GM23248 (cell line): ENCODE data around the gene COL27A1. TPM values are rescaled to one million over a fixed set of nuclear protein-coding genes. Genes with fewer than 3 reads are reported as not detected.

Source experiments
- DNase-seq: peaks from one replicate; pipeline ENCODE4 v3.0.0-alpha.2; 2015
- H2AFZ ChIP-seq: fragments of 200-600 bp; sonication (generic); 2 replicates; pipeline ENCODE4 v1.6.1; 2016; ENCODE audit warnings: antibody characterized with exemption
- H3F3A ChIP-seq: fragments of 200-600 bp; sonication (generic); 2 replicates; pipeline ENCODE4 v1.6.1; 2016; ENCODE audit warnings: mild to moderate bottlenecking, antibody characterized with exemption, mixed run types; ENCODE audit not compliant: insufficient read depth
- H3K27ac ChIP-seq: fragments of 200-600 bp; sonication (generic); 2 replicates; pipeline ENCODE4 v1.5.1; 2016; ENCODE audit warnings: mild to moderate bottlenecking
- H3K27me3 ChIP-seq: fragments of 200-600 bp; sonication (generic); replicated peaks from 2 replicates; pipeline ENCODE4 v1.6.1; 2016; ENCODE audit warnings: mild to moderate bottlenecking; ENCODE audit not compliant: insufficient read depth
- H3K36me3 ChIP-seq: fragments of 200-600 bp; sonication (generic); 2 replicates; pipeline ENCODE4 v1.6.1; 2016; ENCODE audit warnings: low read depth, mild to moderate bottlenecking
- H3K4me1 ChIP-seq: fragments of 200-600 bp; sonication (generic); 2 replicates; pipeline ENCODE4 v1.6.1; 2016; ENCODE audit warnings: mild to moderate bottlenecking; ENCODE audit not compliant: insufficient read depth
- H3K4me2 ChIP-seq: fragments of 200-600 bp; sonication (generic); one replicate; pipeline ENCODE4 v1.6.1; 2016; ENCODE audit warnings: mild to moderate bottlenecking; ENCODE audit not compliant: unreplicated experiment
- H3K4me3 ChIP-seq: fragments of 200-600 bp; sonication (generic); 2 replicates; pipeline ENCODE4 v1.5.1; 2016; ENCODE audit warnings: mild to moderate bottlenecking
- H3K79me2 ChIP-seq: fragments of 200-600 bp; sonication (generic); 2 replicates; pipeline ENCODE4 v1.6.1; 2016; ENCODE audit warnings: mild to moderate bottlenecking; ENCODE audit not compliant: insufficient read depth
- H3K9ac ChIP-seq: fragments of 200-600 bp; sonication (generic); 2 replicates; pipeline ENCODE4 v1.6.1; 2016; ENCODE audit warnings: mild to moderate bottlenecking
- H3K9me2 ChIP-seq: fragments of 200-600 bp; sonication (generic); 2 replicates; pipeline ENCODE4 v1.6.1; 2016; ENCODE audit warnings: mixed run types, mild to moderate bottlenecking, moderate library complexity; ENCODE audit not compliant: insufficient read depth
- H3K9me3 ChIP-seq: fragments of 200-600 bp; sonication (generic); one replicate; pipeline ENCODE4 v1.6.1; 2017; ENCODE audit warnings: low read depth
- H4K20me1 ChIP-seq: fragments of 200-600 bp; sonication (generic); 2 replicates; pipeline ENCODE4 v1.6.0; 2016; ENCODE audit not compliant: insufficient read depth
- EZH2 ChIP-seq: fragments of 200-600 bp; sonication (generic); IDR thresholded peaks from 2 replicates; pipeline ENCODE4 v1.6.1; 2018; ENCODE audit warnings: antibody characterized with exemption, mild to moderate bottlenecking; ENCODE audit not compliant: insufficient read depth, poor library complexity, severe bottlenecking
- EZH2phosphoT487 ChIP-seq: fragments of 200-600 bp; sonication (generic); IDR thresholded peaks from 2 replicates; pipeline ENCODE4 v1.6.1; 2018; ENCODE audit warnings: antibody characterized with exemption, moderate library complexity, mild to moderate bottlenecking, low read depth; ENCODE audit not compliant: insufficient read depth
- WGBS, 2 experiments: methylation state at CpG; one replicate each; pipeline ENCODE4 v1.1.6; 2015 to 2017; ENCODE audit warnings: low lambda C conversion rate in 2 of 2, low coverage in 1 of 2; ENCODE audit errors: missing lambda C conversion rate in 2 of 2; 5-methylcytosine and 5-hydroxymethylcytosine counted together
- in situ Hi-C: fragments of 300-500 bp; cut with MboI; formaldehyde crosslinking; loops from 2 replicates; pipeline ENCODE4 v1.15.0; 2020
- polyA plus RNA-seq: library from polyadenylated mRNA; unstranded; fragments of >200 nt; fragmentation: Nextera tagmentation; extraction: Ambion mirVana; gene quantifications from 2 replicates; pipeline ENCODE4 v1.2.1, GENCODE V29; 2016
- total RNA-seq: library from RNA; depleted of rRNA; stranded (reverse); fragments of >200 nt; shearing (Covaris generic); gene quantifications from 2 replicates; pipeline ENCODE4 v1.2.3, GENCODE V29; 2014

Gene COL27A1
- total and polyA plus RNA-seq, 2 experiments from 2014 or later: 1.6 to 2.3 TPM

GRCh38 chr9:114261987-114262386 lies 106.7 kb downstream of the COL27A1 start:
- no peak overlapping the region for H3K9ac ChIP-seq
- no peak overlapping the region for H3K4me2 ChIP-seq
- no peak overlapping the region for H3K4me3 ChIP-seq
- in situ Hi-C loops: loop anchor here (10.0 kb wide), 1 partner anchor 107 kb away; the partner anchor contains the start of gene COL27A1
- H3K27ac ChIP-seq: no peak overlapping the region
- no peaks in the 10 kb centered on the region for H3K79me2 ChIP-seq
- no peaks in the 10 kb centered on the region for H3K4me1 ChIP-seq
- no peaks in the 10 kb centered on the region for H3K27me3 ChIP-seq
- H2AFZ ChIP-seq: no peak overlapping the region
- no peaks in the 10 kb centered on the region for H4K20me1 ChIP-seq
- H3K36me3 ChIP-seq: no peaks in the 10 kb centered on the region
- H3F3A ChIP-seq: no peaks in the 10 kb centered on the region
- H3K9me2 ChIP-seq: no peaks in the 10 kb centered on the region
- DNase-seq: no peak
- WGBS, 2 experiments: 78 to 81% methylated on average over 9 of the region's 9 CpGs
- H3K9me3 ChIP-seq: no peaks in the 10 kb centered on the region
- no peak for TF ChIP-seq EZH2phosphoT487
- no peak for TF ChIP-seq EZH2

- H3K4me3 ChIP-seq: no peak overlapping the region
- H3K4me2 ChIP-seq: no peak overlapping the region
- H3K36me3 ChIP-seq: no peaks in the 10 kb centered on the region
- H3K9me2 ChIP-seq: no peaks in the 10 kb centered on the region
- H3K4me1 ChIP-seq: no peaks in the 10 kb centered on the region
- H3K79me2 ChIP-seq: no peaks in the 10 kb centered on the region
- H2AFZ ChIP-seq: no peak overlapping the region
- H3K27me3 ChIP-seq: no peaks in the 10 kb centered on the region
- no peaks in the 10 kb centered on the region for H3K9me3 ChIP-seq
- H3F3A ChIP-seq: no peaks in the 10 kb centered on the region
- in situ Hi-C loops: loop anchor here (10.0 kb wide), 1 partner anchor 109 kb away; the partner anchor contains the start of gene COL27A1
- DNase-seq: no peak
- H3K9ac ChIP-seq: no peak overlapping the region
- H3K27ac ChIP-seq: no peak overlapping the region
- WGBS, 2 experiments: 76 to 78% methylated on average over 17 to 21 of the region's 21 CpGs
- H4K20me1 ChIP-seq: no peaks in the 10 kb centered on the region
- TF ChIP-seq EZH2phosphoT487 (no peak), EZH2 (no peak)
Measured at GRCh38 chr9:114263853-114264510, 108.6 kb downstream of the COL27A1 start.

- H3K9me3 ChIP-seq: no peaks in the 10 kb centered on the region
- TF ChIP-seq EZH2phosphoT487: no peak
- no peak for TF ChIP-seq EZH2
- WGBS, 2 experiments: 80 to 84% methylated on average over 12 to 15 of the region's 15 CpGs
- H3K4me1 ChIP-seq: no peaks in the 10 kb centered on the region
- H3K27ac ChIP-seq: no peak overlapping the region
- no peaks in the 10 kb centered on the region for H4K20me1 ChIP-seq
- no peak overlapping the region for H3K4me3 ChIP-seq
- no peak overlapping the region for H2AFZ ChIP-seq
- no peaks in the 10 kb centered on the region for H3K79me2 ChIP-seq
- H3K9ac ChIP-seq: no peak overlapping the region
- in situ Hi-C loops: loop anchor here (10.0 kb wide), 1 partner anchor 110 kb away; the partner anchor contains the start of gene COL27A1
- no peaks in the 10 kb centered on the region for H3K36me3 ChIP-seq
- H3K4me2 ChIP-seq: no peak overlapping the region
- DNase-seq: no peak
- no peaks in the 10 kb centered on the region for H3F3A ChIP-seq
- no peaks in the 10 kb centered on the region for H3K27me3 ChIP-seq
- no peaks in the 10 kb centered on the region for H3K9me2 ChIP-seq
Measured at GRCh38 chr9:114264806-114265550, 109.6 kb downstream of the COL27A1 start.

DNA sequence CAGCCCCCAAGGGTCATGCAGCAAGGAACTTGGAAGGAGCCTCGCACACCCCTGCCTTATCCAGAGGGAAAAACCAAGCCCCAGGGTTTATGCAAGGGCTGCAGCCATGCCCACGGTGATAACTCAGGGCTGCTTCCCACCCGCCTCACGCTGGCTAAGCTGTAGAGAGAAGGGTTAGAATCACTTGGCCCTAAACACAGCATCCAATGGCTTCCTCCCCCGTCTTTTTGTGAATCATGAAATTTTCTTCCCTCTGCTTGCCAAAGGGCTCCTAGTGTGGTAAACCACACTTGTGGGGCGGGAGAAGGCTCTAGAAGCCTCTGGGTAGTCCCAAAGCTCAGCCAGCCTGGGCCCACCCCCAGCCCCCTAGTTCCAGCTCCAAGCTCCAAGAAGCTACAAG lies 111.6 kb downstream of the COL27A1 start:
- Histone ChIP-seq H3K9me2 (no peaks in the 10 kb centered on the region), H3K9me3 (no peaks in the 10 kb centered on the region), H4K20me1 (no peaks in the 10 kb centered on the region), H3K79me2 (no peaks in the 10 kb centered on the region), H2AFZ (no peak overlapping the region), H3K27me3 (no peaks in the 10 kb centered on the region), H3K27ac (no peak overlapping the region), H3K4me3 (no peak overlapping the region), H3F3A (no peaks in the 10 kb centered on the region), H3K4me2 (no peak overlapping the region), H3K4me1 (no peaks in the 10 kb centered on the region), H3K9ac (no peak overlapping the region), H3K36me3 (no peaks in the 10 kb centered on the region)
- in situ Hi-C loops: loop anchor here (10.0 kb wide), 1 partner anchor 112 kb away; the partner anchor contains the start of gene COL27A1
- 70 to 87% methylated on average over 6 of the region's 6 CpGs for WGBS, 2 experiments
- TF ChIP-seq EZH2phosphoT487: no peak
- TF ChIP-seq EZH2: no peak
- peak; percentile 83 for DNase-seq
